ENCODE measurements around the gene PAPPA. TPM values are rescaled to one million over a fixed set of nuclear protein-coding genes. Genes with fewer than 3 reads are reported as not detected.

The PAPPA gene
- total RNA-seq, 1 donor: 56.5 TPM

- no peaks in the 10 kb centered on the region for H3K79me2 ChIP-seq (ENCODE audit: insufficient read depth, low read length)
- no peak for DNase-seq (ENCODE audit: insufficient read length, low spot score, missing footprints)
- TF ChIP-seq, protein P1, sequence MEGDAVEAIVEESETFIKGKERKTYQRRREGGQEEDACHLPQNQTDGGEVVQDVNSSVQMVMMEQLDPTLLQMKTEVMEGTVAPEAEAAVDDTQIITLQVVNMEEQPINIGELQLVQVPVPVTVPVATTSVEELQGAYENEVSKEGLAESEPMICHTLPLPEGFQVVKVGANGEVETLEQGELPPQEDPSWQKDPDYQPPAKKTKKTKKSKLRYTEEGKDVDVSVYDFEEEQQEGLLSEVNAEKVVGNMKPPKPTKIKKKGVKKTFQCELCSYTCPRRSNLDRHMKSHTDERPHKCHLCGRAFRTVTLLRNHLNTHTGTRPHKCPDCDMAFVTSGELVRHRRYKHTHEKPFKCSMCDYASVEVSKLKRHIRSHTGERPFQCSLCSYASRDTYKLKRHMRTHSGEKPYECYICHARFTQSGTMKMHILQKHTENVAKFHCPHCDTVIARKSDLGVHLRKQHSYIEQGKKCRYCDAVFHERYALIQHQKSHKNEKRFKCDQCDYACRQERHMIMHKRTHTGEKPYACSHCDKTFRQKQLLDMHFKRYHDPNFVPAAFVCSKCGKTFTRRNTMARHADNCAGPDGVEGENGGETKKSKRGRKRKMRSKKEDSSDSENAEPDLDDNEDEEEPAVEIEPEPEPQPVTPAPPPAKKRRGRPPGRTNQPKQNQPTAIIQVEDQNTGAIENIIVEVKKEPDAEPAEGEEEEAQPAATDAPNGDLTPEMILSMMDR (IDR thresholded peaks at IDR 0.05; ENCODE audit: extremely low read depth, low read depth, low read length): no peak
These were observed 11.6 kb upstream of the PAPPA start for GRCh38 chr9:116141864-116142561.

GRCh38 chr9:116142706-116143492 is 10.7 kb upstream of the PAPPA start:
- H3K4me3 ChIP-seq (ENCODE audit: insufficient read depth, low read length): no peak overlapping the region
- no peak overlapping the region for H3K27ac ChIP-seq (ENCODE audit: low read depth, low read length)
- TF ChIP-seq, protein P1 (IDR thresholded peaks at IDR 0.05; ENCODE audit: extremely low read depth, low read depth, low read length): no peak
- no peak overlapping the region for H2AFZ ChIP-seq (ENCODE audit: low read length)
- H3K36me3 ChIP-seq (ENCODE audit: insufficient read depth, low read length): no peaks in the 10 kb centered on the region
- H3K4me1 ChIP-seq (ENCODE audit: insufficient read depth, low read length): peaks cover 24% of the 10 kb centered on the region
- no peaks in the 10 kb centered on the region for H3K9me3 ChIP-seq (ENCODE audit: low read depth, low read length)
- no peaks in the 10 kb centered on the region for H3K79me2 ChIP-seq (ENCODE audit: insufficient read depth, low read length)
- no peaks in the 10 kb centered on the region for H3K27me3 ChIP-seq (ENCODE audit: insufficient read depth, low read length)
- no peak for DNase-seq (ENCODE audit: insufficient read length, low spot score, missing footprints)
- peak overlapping the region; percentile 17 for H3K4me2 ChIP-seq (ENCODE audit: insufficient read depth, low read length)
- no peaks in the 10 kb centered on the region for H4K20me1 ChIP-seq (ENCODE audit: insufficient read depth, low read length)

More at GRCh38 chr9:116141864-116142561, 11.6 kb upstream of the PAPPA start:
- Histone ChIP-seq H3K4me2 (ENCODE audit: insufficient read depth, low read length) (no peak overlapping the region), H3K27ac (ENCODE audit: low read depth, low read length) (no peak overlapping the region), H4K20me1 (ENCODE audit: insufficient read depth, low read length) (no peaks in the 10 kb centered on the region), H3K36me3 (ENCODE audit: insufficient read depth, low read length) (no peaks in the 10 kb centered on the region), H3K4me3 (ENCODE audit: insufficient read depth, low read length) (no peak overlapping the region), H2AFZ (ENCODE audit: low read length) (no peak overlapping the region), H3K4me1 (ENCODE audit: insufficient read depth, low read length) (peaks cover 24% of the 10 kb centered on the region), H3K9me3 (ENCODE audit: low read depth, low read length) (no peaks in the 10 kb centered on the region), H3K27me3 (ENCODE audit: insufficient read depth, low read length) (no peaks in the 10 kb centered on the region)

DNA sequence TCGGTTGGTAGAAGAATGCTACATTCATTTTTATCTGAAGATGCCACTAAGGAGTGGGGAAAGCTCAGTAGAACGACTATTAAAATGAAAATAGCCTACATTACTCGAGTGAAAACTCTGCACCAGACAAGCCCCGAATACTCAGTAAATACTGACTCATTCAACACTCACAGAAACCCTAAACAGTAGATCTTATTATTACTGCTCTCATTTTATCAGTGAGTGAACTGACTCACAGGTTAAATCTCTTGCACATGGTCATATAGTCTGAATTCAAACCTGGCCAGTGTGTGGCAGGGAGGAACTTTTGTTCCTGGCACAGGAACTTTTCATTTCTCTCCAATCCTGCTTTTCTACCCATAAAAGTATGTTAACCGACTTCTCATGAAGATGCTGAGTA is 9.6 kb upstream of the PAPPA start:
- Histone ChIP-seq H3K4me2 (ENCODE audit: insufficient read depth, low read length) (peak overlapping the region; percentile 68), H3K79me2 (ENCODE audit: insufficient read depth, low read length) (no peaks in the 10 kb centered on the region), H3K36me3 (ENCODE audit: insufficient read depth, low read length) (no peaks in the 10 kb centered on the region), H3K9me3 (ENCODE audit: low read depth, low read length) (no peaks in the 10 kb centered on the region), H3K4me3 (ENCODE audit: insufficient read depth, low read length) (no peak overlapping the region), H4K20me1 (ENCODE audit: insufficient read depth, low read length) (no peaks in the 10 kb centered on the region), H3K27me3 (ENCODE audit: insufficient read depth, low read length) (no peaks in the 10 kb centered on the region), H3K27ac (ENCODE audit: low read depth, low read length) (peak overlapping the region; percentile 62), H2AFZ (ENCODE audit: low read length) (no peak overlapping the region), H3K4me1 (ENCODE audit: insufficient read depth, low read length) (peaks cover 24% of the 10 kb centered on the region)
- TF ChIP-seq, protein P1 (IDR thresholded peaks at IDR 0.05; ENCODE audit: extremely low read depth, low read depth, low read length): no peak
- DNase-seq (ENCODE audit: insufficient read length, low spot score, missing footprints): peak; percentile 38

DNA sequence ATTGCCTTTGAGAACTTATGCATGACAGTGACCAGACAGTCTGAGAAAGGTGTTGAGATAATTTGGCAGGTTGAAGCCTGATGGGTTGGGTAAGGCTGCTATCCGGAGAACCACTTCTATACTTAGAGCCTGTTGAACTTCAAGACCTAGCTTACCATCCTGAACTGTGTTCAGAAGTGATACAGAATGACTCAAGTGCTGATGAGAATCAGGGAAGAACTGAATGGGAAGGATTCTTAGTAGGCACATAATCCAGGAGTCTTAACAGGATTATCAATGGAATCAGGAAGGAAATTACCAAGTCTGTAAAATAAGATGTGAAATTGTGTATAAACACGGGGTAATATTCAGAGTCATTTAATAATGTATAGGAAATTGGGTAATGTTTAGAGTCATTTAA is 9.0 kb upstream of the PAPPA start:
- H3K9me3 ChIP-seq (ENCODE audit: low read depth, low read length): no peaks in the 10 kb centered on the region
- H2AFZ ChIP-seq (ENCODE audit: low read length): no peak overlapping the region
- peak overlapping the region; percentile 62 for H3K27ac ChIP-seq (ENCODE audit: low read depth, low read length)
- no peaks in the 10 kb centered on the region for H4K20me1 ChIP-seq (ENCODE audit: insufficient read depth, low read length)
- DNase-seq (ENCODE audit: insufficient read length, low spot score, missing footprints): no peak
- H3K4me1 ChIP-seq (ENCODE audit: insufficient read depth, low read length): peaks cover 24% of the 10 kb centered on the region
- no peaks in the 10 kb centered on the region for H3K36me3 ChIP-seq (ENCODE audit: insufficient read depth, low read length)
- H3K4me2 ChIP-seq (ENCODE audit: insufficient read depth, low read length): peak overlapping the region; percentile 68
- H3K27me3 ChIP-seq (ENCODE audit: insufficient read depth, low read length): no peaks in the 10 kb centered on the region
- no peak overlapping the region for H3K4me3 ChIP-seq (ENCODE audit: insufficient read depth, low read length)
- no peaks in the 10 kb centered on the region for H3K79me2 ChIP-seq (ENCODE audit: insufficient read depth, low read length)
- TF ChIP-seq, protein P1 (IDR thresholded peaks at IDR 0.05; ENCODE audit: extremely low read depth, low read depth, low read length): no peak
